T-helper 1 cell treated with Interleukin-12 subunit alpha and Interleukin-12 subunit beta and Interleukin-4 antibody, amounts not matched to agents 30 ng/mL and 1 ng/mL, for 36 hours (primary cell): ENCODE measurements around the gene UBE2O. TPM values are rescaled to one million over a fixed set of nuclear protein-coding genes. Genes with fewer than 3 reads are reported as not detected.
"Not testable (repeated sequence)": the region's sequence is repeated elsewhere in the genome, so short reads cannot be mapped to it uniquely, and the experiment has no call there.

Experiments used
- intact Hi-C: fragments of 100-400 bp; cut with micrococcal nuclease; formaldehyde crosslinking; loops from one replicate; pipeline ENCODE4 v1.15.1; 2024
- total RNA-seq: library from RNA; stranded (reverse); gene quantifications from 2 replicates; pipeline ENCODE4 v1.2.3, GENCODE V29; 2022

UBE2O gene
- total RNA-seq, 1 donor from 2014 or later: 41.9 TPM

GRCh38 chr17:76354747-76355310, 98.1 kb downstream of the UBE2O start:
- intact Hi-C loops: loop anchor here (1.0 to 5.0 kb wide), 8 partner anchors 28 to 573 kb away; partner anchors contain the start of genes EXOC7, RHBDF2, SRP68 and UBE2O

GRCh38 chr17:76354317-76354729, 98.6 kb downstream of the UBE2O start:
- intact Hi-C loops: loop anchor here (1.0 to 5.0 kb wide), 8 partner anchors 29 to 572 kb away; partner anchors contain the start of genes EXOC7, RHBDF2, SRP68 and UBE2O

- intact Hi-C loops: loop anchor here (1.0 to 5.0 kb wide), 8 partner anchors 30 to 571 kb away; partner anchors contain the start of genes EXOC7, RHBDF2, SRP68 and UBE2O
Measured at GRCh38 chr17:76353599-76354316, 99.2 kb downstream of the UBE2O start, which contains the start of gene PRPSAP1. TSS of gene PRPSAP1 (minus strand) at chr17:76353916. CDS start at chr17:76353703, 213 bp downstream.

- intact Hi-C loops: loop anchor here (5.0 kb wide), 1 partner anchor 571 kb away; the partner anchor contains the start of gene UNK
Measured at GRCh38 chr17:76353004-76353598, 99.9 kb downstream of the UBE2O start.

GRCh38 chr17:76351526-76352071, 101.4 kb downstream of the UBE2O start:
- intact Hi-C loops: loop anchor here (5.0 kb wide), 1 partner anchor 569 kb away; the partner anchor contains the start of gene UNK

- intact Hi-C loops: loop anchor here (1.0 to 5.0 kb wide), 2 partner anchors 205 to 568 kb away; partner anchors contain the start of gene UNK
Measured at GRCh38 chr17:76350463-76350862, 102.5 kb downstream of the UBE2O start.

- intact Hi-C loops: not testable (repeated sequence)
Measured at GRCh38 chr17:76346936-76347335, 106.0 kb downstream of the UBE2O start.

- intact Hi-C loops: no loop called here
Measured at GRCh38 chr17:76345377-76345974, 107.5 kb downstream of the UBE2O start.

GRCh38 chr17:76343106-76343505, 109.8 kb downstream of the UBE2O start:
- intact Hi-C loops: no loop called here

GRCh38 chr17:76341301-76341700, 111.7 kb downstream of the UBE2O start:
- intact Hi-C loops: no loop called here

Other genes with a start within 250 kb of the UBE2O start
- 104 and 107 TPM in 2 replicates for gene RNF157, start 212.7 kb downstream of the UBE2O start, total RNA-seq
- gene UBALD2, start 187.8 kb downstream of the UBE2O start, total RNA-seq: 287 and 292 TPM in 2 replicates
- 4.2 and 5.1 TPM in 2 replicates for gene QRICH2, start 144.9 kb downstream of the UBE2O start, total RNA-seq
- gene PRPSAP1, start 99.2 kb downstream of the UBE2O start, total RNA-seq: 48.0 and 48.8 TPM in 2 replicates
- 2.3 and 2.5 TPM in 2 replicates for gene SPHK1, start 68.5 kb downstream of the UBE2O start, total RNA-seq
- not detected in 2 replicates for gene AANAT, start 14.5 kb upstream of the UBE2O start, total RNA-seq
- gene RHBDF2, start 48.3 kb upstream of the UBE2O start, total RNA-seq: 94.0 and 97.1 TPM in 2 replicates
- 0.29 TPM in 2 replicates for gene CYGB, start 84.6 kb upstream of the UBE2O start, total RNA-seq
- not detected in 2 replicates for gene PRCD, start 86.9 kb upstream of the UBE2O start, total RNA-seq
- gene ST6GALNAC2, start 132.7 kb upstream of the UBE2O start, total RNA-seq: not detected in 2 replicates
- 1.1 and 3.2 TPM in 2 replicates for gene ST6GALNAC1, start 190.6 kb upstream of the UBE2O start, total RNA-seq